Muscle layer of duodenum (tissue), 2 donors: ENCODE data around the gene DIPK1C.

Experiments used
- H3K27ac ChIP-seq: one replicate; pipeline ENCODE4 v1.7.0; 2013; ENCODE audit warnings: mild to moderate bottlenecking, low read length
- H3K27me3 ChIP-seq: one replicate; pipeline ENCODE4 v1.7.0; 2013; ENCODE audit warnings: low read depth, mild to moderate bottlenecking, control low read depth, low read length
- H3K36me3 ChIP-seq, 2 donors: one replicate each; pipeline ENCODE4 v1.7.0; 2013; ENCODE audit warnings: low read length in 2 of 2, control low read depth in 1 of 2, mild to moderate bottlenecking in 1 of 2; ENCODE audit not compliant: insufficient read depth in 2 of 2, control insufficient read depth in 1 of 2
- H3K4me1 ChIP-seq, 2 donors: one replicate each; pipeline ENCODE4 v1.7.0; 2013; ENCODE audit warnings: low read length in 2 of 2, mild to moderate bottlenecking in 2 of 2, control low read depth in 1 of 2, moderate library complexity in 1 of 2; ENCODE audit not compliant: insufficient read depth in 2 of 2, control insufficient read depth in 1 of 2
- H3K4me3 ChIP-seq, 2 donors: one replicate each; pipeline ENCODE4 v1.7.0; 2013; ENCODE audit warnings: low read length in 2 of 2, low read depth in 1 of 2, mild to moderate bottlenecking in 1 of 2
- H3K9me3 ChIP-seq, 2 donors: one replicate each; pipeline ENCODE4 v1.7.0; 2013; ENCODE audit warnings: low read length in 2 of 2, control low read depth in 1 of 2, mild to moderate bottlenecking in 1 of 2; ENCODE audit not compliant: control insufficient read depth in 1 of 2
- donor health status: healthy.

The DIPK1C gene

DNA sequence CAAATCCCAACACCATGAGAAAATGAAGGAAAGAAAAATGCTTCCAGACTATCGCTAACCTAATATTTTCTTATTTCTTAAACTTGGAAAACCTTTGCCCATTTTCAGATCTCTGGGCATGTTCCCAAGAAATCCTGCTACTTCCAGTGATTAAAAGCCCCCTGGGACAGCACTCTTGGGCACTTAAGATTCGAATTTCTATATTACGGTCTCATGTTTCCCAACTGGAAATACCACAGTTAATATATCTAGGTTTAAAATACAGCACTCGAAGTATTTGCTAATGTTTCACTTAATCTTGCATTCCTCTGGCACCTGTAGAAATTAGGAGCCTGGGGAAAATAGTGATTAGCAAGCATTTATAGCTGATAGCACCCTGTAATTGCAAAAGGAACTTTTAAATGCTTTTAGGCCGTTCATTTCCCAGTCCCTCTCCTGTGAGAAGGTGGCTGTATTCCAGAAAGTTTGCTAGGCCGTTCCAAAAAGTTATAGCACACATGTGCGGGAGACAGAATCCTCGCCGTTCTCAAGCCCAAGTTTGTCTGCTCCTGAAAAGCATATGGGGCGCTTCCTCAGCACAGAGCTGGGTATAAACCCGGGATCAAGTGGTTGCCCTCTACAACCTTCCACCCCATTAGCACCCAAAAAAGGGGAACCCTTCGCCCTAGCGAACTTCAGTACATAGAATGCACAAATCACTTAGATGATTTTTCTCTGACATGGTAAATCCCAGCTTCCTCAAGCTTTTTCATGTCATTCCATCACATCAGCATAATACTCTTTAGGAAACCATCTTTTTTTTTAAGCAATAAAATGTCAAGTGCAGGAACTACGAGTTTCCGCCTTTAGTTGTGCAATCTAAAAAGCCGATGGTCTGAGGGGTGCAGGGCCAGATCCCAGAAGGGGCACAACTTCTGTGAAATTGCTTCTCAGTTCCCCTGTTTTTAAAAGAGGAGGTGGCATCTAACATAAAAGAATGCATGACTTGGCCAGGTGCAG, 60.6 kb downstream of the DIPK1C start:
- Histone ChIP-seq H3K4me3 (no peak overlapping the region), H3K9me3 (no peaks in the 10 kb centered on the region), H3K36me3 (no peaks in the 10 kb centered on the region), H3K27ac (no peak overlapping the region), H3K4me1 (peaks cover 8 to 16% of the 10 kb centered on the region in 2 donors), H3K27me3 (no peaks in the 10 kb centered on the region)

DNA sequence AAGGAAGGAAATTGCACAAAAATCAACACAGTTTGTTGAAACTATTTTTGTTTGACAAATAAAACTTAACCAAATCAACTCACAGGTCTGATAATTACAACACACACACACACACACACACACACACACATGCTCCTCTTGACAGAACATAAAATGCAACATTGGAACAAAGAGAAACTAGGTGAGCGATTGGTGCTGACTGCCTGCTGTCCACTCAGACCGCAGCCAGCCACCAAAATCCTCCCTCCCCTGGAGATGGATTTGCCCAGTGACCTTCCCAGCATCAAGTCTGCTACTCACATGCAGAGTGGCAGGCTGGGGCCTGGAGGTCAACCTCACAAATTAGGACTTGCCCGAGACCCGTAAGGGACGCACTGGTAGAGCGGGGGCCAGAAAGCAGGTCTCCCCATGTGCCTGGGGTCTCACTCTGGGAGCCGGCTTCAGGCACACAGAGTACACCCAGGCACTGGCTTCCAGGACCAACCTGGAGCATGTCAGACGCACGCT, 61.4 kb downstream of the DIPK1C start:
- no peaks in the 10 kb centered on the region for H3K27me3 ChIP-seq
- no peak overlapping the region for H3K4me3 ChIP-seq
- no peaks in the 10 kb centered on the region for H3K36me3 ChIP-seq
- peaks cover 8 to 16% of the 10 kb centered on the region in 2 donors for H3K4me1 ChIP-seq
- no peak overlapping the region for H3K27ac ChIP-seq
- no peaks in the 10 kb centered on the region for H3K9me3 ChIP-seq

DNA sequence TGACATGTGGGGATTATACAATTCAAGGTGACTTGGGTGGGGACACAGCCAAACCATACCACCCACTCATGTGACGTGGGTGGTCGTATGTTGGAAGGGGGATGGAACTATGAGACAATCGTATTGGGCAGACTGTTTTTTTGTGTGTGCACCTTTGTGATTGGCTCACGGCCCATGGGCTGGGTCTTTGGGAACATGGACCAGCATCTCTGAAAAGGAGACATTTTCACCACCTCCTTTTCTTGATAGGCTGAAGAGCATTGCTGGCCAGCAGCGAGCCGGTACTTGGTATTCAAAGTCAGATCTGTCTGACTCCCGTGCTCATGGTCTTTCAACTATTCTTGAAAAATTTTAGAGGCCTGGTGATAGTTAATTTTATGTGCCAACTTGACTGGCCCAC, 62.1 kb downstream of the DIPK1C start:
- no peaks in the 10 kb centered on the region for H3K27me3 ChIP-seq
- no peaks in the 10 kb centered on the region for H3K36me3 ChIP-seq
- no peak overlapping the region for H3K27ac ChIP-seq
- no peak overlapping the region for H3K4me3 ChIP-seq
- H3K9me3 ChIP-seq = no peaks in the 10 kb centered on the region
- peaks cover 8 to 16% of the 10 kb centered on the region in 2 donors for H3K4me1 ChIP-seq

DNA sequence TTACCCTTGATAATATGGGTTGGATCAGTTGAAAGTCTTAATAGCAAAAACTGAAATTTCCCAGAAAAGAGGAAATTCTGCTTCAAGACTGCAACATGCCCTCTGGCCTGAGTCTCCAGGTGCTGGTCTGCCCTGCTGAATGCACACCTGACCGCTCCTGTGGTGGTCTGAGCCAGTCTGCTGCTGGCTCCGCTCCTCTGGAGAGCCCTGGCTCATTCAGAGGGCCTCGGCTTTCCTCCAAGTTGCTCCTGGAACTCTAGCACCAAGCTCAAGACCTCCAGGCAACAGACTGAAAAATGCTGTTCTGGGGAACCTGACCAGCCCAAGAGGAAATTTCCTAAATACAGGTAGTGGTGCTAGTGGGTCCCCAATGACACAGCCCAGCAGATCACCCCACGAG, 64.8 kb downstream of the DIPK1C start:
- Histone ChIP-seq H3K36me3 (no peaks in the 10 kb centered on the region), H3K9me3 (no peaks in the 10 kb centered on the region), H3K27me3 (no peaks in the 10 kb centered on the region), H3K4me3 (no peak overlapping the region), H3K4me1 (peaks cover 8 to 16% of the 10 kb centered on the region in 2 donors), H3K27ac (no peak overlapping the region)

DNA sequence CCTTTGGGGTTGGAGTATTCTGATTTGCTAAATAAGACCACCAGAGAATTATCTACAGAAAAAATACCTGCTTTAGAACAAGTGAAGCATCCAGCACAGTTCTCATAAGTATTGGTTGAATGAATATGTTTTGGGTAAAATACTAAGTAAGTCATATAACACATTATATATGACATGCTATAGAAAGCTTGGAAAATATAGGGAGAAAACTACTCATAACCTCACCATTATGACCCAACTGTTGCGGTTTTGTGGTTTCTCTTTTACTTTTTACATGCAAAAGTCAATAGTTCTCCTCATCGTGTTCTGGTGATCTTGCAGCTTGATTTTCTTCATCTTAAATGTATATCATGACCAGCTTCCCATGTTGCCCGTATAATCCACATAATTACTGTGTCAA, 66.2 kb downstream of the DIPK1C start:
- no peaks in the 10 kb centered on the region for H3K9me3 ChIP-seq
- no peak overlapping the region for H3K27ac ChIP-seq
- peaks cover 0 to 2% of the 10 kb centered on the region in 2 donors for H3K4me1 ChIP-seq
- no peaks in the 10 kb centered on the region for H3K36me3 ChIP-seq
- H3K4me3 ChIP-seq = no peak overlapping the region
- no peaks in the 10 kb centered on the region for H3K27me3 ChIP-seq

DNA sequence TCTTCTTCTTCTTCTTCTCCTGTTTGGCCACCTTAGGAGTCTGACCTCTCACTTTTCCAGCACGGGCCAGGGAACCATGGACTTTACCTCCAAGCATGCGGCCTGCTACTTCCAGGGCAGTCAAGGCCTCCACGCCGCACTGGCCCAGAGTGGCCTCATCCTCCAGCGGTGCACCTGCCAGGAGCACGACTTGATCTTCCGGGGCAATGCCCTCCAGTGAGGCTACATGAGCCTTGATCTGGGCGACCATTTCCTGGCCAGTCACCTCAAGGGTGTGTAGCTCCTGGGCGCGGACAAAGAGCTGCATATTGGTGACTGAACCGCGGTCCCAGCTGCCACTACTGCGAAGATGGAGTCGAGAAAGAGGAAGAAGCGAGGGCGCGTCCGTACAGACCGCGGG, 67.1 kb downstream of the DIPK1C start:
- no peaks in the 10 kb centered on the region for H3K27me3 ChIP-seq
- no peak overlapping the region for H3K27ac ChIP-seq
- H3K9me3 ChIP-seq = no peaks in the 10 kb centered on the region
- no peaks in the 10 kb centered on the region for H3K4me1 ChIP-seq
- no peaks in the 10 kb centered on the region for H3K36me3 ChIP-seq
- no peak overlapping the region for H3K4me3 ChIP-seq

DNA sequence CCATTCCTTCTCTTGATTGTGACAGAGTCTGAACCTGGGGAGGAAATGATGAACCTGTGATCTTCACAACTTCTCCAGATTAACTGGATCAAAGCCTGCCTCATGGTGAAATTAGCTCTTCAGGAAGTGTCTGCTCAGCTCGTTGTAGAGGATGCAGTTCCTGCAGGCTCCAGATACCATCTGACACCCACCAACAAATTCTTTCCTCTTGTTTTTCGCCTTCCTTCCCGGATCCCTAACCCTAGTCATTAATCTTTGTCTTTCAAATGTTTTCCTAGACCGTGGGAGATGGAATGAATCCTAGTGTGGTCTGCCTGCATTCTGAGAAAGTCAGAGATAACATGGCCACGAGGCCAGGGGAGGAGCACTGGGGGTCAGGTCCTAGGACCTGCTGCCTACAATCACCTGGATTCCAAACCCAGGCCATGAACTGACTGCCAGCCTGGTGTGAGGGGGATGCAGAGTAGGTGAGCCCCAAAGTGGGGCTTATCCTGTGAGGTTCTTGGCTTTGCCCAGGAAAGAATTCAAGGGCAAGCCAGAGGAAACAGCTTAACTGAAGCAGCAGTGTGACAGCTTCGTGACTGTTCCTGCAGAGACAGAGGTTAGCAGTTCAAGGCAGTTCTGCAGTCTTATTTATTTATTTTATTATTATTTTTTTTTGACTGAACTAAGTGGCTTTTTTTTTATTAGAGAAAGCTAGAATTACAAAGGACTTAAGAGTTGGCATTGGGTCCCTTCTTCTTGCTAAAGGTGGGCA, 67.8 kb downstream of the DIPK1C start:
- H3K4me1 ChIP-seq = no peaks in the 10 kb centered on the region
- no peak overlapping the region for H3K27ac ChIP-seq
- no peaks in the 10 kb centered on the region for H3K9me3 ChIP-seq
- no peak overlapping the region for H3K4me3 ChIP-seq
- H3K36me3 ChIP-seq = no peaks in the 10 kb centered on the region
- no peaks in the 10 kb centered on the region for H3K27me3 ChIP-seq

DNA sequence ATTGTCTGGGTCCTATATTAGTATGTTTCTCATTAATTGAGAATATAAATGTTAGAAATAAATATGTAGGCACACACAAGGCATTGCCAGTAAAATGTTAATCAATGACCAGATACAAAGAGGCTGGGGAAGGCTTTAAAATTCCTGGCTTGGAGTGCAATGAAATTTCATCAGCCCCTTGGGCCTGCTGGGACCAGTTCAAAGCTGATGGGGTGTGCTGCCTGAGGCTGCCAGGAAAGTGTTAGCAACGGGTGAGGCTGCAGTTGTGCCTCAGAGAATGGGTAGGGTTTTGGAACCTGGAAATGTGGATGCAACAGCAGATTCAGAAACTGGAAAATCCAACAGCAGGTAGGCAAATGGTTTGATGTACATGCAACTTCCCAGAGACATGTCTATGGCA, 68.9 kb downstream of the DIPK1C start:
- Histone ChIP-seq H3K27ac (no peak overlapping the region), H3K36me3 (no peaks in the 10 kb centered on the region), H3K4me3 (no peak overlapping the region), H3K4me1 (no peaks in the 10 kb centered on the region), H3K27me3 (no peaks in the 10 kb centered on the region), H3K9me3 (no peaks in the 10 kb centered on the region)

DNA sequence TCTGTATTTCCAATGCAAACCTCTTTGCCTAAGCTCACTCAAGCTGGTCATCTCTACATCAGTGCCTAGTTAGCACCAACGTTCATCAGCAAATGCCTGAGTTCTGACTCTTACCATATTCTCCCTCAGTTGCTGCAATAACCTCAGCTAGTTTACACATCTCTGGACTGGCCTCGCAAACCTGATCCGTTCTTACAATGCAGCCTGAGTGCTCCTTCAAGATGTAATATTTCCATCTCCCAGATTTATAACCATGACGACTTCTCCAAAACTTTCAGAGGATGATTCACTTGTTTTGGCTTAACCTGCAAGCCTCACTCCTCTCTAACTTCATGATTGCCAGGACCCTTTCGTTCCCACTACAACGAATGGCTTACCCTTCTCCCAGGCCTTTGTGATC, 69.7 kb downstream of the DIPK1C start:
- Histone ChIP-seq H3K27ac (no peak overlapping the region), H3K4me1 (no peaks in the 10 kb centered on the region), H3K9me3 (no peaks in the 10 kb centered on the region), H3K36me3 (no peaks in the 10 kb centered on the region), H3K4me3 (no peak overlapping the region), H3K27me3 (no peaks in the 10 kb centered on the region)
